HG02973 (cell line): ENCODE results near the gene BBS12.

Source experiments
- ATAC-seq: cut with Tn5 transposase; IDR thresholded peaks from one replicate; pipeline ENCODE4 v1.9.1; 2021; ENCODE audit warnings: moderate library complexity; ENCODE audit not compliant: unreplicated experiment

BBS12 gene

GRCh38 chr4:122732329-122733026, at the start of gene BBS12:
Gene BBS12 (plus strand): TSS chr4:122732704. CDS start chr4:122741893, 9,189 bp downstream.
- peak; percentile 99 for ATAC-seq

- no peak for ATAC-seq
These were observed 45.8 kb upstream of the BBS12 start for GRCh38 chr4:122686691-122687090.

GRCh38 chr4:122687531-122688061, 44.9 kb upstream of the BBS12 start:
- no peak for ATAC-seq

GRCh38 chr4:122688529-122689140, 43.9 kb upstream of the BBS12 start:
- no peak for ATAC-seq

- ATAC-seq: peak; percentile 88
These were observed 42.5 kb upstream of the BBS12 start for GRCh38 chr4:122689972-122690371.

- no peak for ATAC-seq
These were observed 40.5 kb upstream of the BBS12 start for GRCh38 chr4:122691988-122692387.

GRCh38 chr4:122692641-122693520, 39.6 kb upstream of the BBS12 start:
- no peak for ATAC-seq

GRCh38 chr4:122695226-122695625, 37.3 kb upstream of the BBS12 start:
- ATAC-seq: no peak

GRCh38 chr4:122700178-122700725, 32.3 kb upstream of the BBS12 start:
- no peak for ATAC-seq

GRCh38 chr4:122701061-122701460, 31.4 kb upstream of the BBS12 start:
- no peak for ATAC-seq

GRCh38 chr4:122701965-122702364, 30.5 kb upstream of the BBS12 start:
- ATAC-seq: no peak

- ATAC-seq: no peak
These were observed 29.6 kb upstream of the BBS12 start for GRCh38 chr4:122702939-122703338.

- no peak for ATAC-seq
These were observed 28.6 kb upstream of the BBS12 start for GRCh38 chr4:122703868-122704267.

GRCh38 chr4:122705009-122705408, 27.5 kb upstream of the BBS12 start:
- no peak for ATAC-seq

GRCh38 chr4:122705547-122706117, 26.9 kb upstream of the BBS12 start:
- no peak for ATAC-seq

- ATAC-seq: no peak
These were observed 26.0 kb upstream of the BBS12 start for GRCh38 chr4:122706511-122706910.

- no peak for ATAC-seq
These were observed 25.0 kb upstream of the BBS12 start for GRCh38 chr4:122707497-122707896.

GRCh38 chr4:122709236-122709635, 23.3 kb upstream of the BBS12 start:
- ATAC-seq: no peak

GRCh38 chr4:122710434-122711308, 21.8 kb upstream of the BBS12 start:
- ATAC-seq: peak; percentile 87

- no peak for ATAC-seq
These were observed 20.6 kb upstream of the BBS12 start for GRCh38 chr4:122711919-122712318.
